Lower leg skin (tissue), 4 donors: ENCODE data around the gene MAP3K13. TPM values are rescaled to one million over a fixed set of nuclear protein-coding genes. Genes with fewer than 3 reads are reported as not detected.

Experiments
- DNase-seq, 2 donors: peaks; one replicate each; pipeline ENCODE4 v3.0.0-alpha.2; 2019; ENCODE audit warnings: low spot score in 2 of 2
- H3K4me3 ChIP-seq: fragments of 200-600 bp; sonication (generic); 2 replicates; pipeline ENCODE4 v1.5.1; 2017; ENCODE audit warnings: mild to moderate bottlenecking, low read depth; ENCODE audit not compliant: poor library complexity, severe bottlenecking
- CTCF ChIP-seq, 3 donors: fragments of 450-650 bp; IDR thresholded peaks; one replicate each; pipeline ENCODE4 v1.5.1; 2016; ENCODE audit warnings: antibody characterized with exemption in 3 of 3, mild to moderate bottlenecking in 3 of 3, moderate library complexity in 2 of 3
- POLR2A ChIP-seq, 2 donors: fragments of 450-650 bp; IDR thresholded peaks; one replicate each; pipeline ENCODE4 v1.6.1; 2016 to 2017; ENCODE audit warnings: antibody characterized with exemption in 2 of 2, mild to moderate bottlenecking in 1 of 2, moderate library complexity in 1 of 2
- WGBS, 2 donors: methylation state at CpG; one replicate each; pipeline ENCODE4 v1.1.5; 2018; 5-methylcytosine and 5-hydroxymethylcytosine counted together
- intact Hi-C: fragments of 100-400 bp; cut with DNase I; formaldehyde crosslinking; loops from one replicate; pipeline ENCODE4 v1.15.0; 2023; ENCODE audit warnings: low total_unique reads
- total RNA-seq, 4 donors: library from RNA; depleted of rRNA; stranded (reverse); fragments of >200 nt; gene quantifications; one replicate each; pipeline ENCODE4 v1.1.0, GENCODE V29; 2016

The MAP3K13 gene, protein sequence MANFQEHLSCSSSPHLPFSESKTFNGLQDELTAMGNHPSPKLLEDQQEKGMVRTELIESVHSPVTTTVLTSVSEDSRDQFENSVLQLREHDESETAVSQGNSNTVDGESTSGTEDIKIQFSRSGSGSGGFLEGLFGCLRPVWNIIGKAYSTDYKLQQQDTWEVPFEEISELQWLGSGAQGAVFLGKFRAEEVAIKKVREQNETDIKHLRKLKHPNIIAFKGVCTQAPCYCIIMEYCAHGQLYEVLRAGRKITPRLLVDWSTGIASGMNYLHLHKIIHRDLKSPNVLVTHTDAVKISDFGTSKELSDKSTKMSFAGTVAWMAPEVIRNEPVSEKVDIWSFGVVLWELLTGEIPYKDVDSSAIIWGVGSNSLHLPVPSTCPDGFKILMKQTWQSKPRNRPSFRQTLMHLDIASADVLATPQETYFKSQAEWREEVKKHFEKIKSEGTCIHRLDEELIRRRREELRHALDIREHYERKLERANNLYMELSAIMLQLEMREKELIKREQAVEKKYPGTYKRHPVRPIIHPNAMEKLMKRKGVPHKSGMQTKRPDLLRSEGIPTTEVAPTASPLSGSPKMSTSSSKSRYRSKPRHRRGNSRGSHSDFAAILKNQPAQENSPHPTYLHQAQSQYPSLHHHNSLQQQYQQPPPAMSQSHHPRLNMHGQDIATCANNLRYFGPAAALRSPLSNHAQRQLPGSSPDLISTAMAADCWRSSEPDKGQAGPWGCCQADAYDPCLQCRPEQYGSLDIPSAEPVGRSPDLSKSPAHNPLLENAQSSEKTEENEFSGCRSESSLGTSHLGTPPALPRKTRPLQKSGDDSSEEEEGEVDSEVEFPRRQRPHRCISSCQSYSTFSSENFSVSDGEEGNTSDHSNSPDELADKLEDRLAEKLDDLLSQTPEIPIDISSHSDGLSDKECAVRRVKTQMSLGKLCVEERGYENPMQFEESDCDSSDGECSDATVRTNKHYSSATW
- total RNA-seq = 10 to 100 TPM; 14.3 to 19.2 (median 17.1) TPM

DNA sequence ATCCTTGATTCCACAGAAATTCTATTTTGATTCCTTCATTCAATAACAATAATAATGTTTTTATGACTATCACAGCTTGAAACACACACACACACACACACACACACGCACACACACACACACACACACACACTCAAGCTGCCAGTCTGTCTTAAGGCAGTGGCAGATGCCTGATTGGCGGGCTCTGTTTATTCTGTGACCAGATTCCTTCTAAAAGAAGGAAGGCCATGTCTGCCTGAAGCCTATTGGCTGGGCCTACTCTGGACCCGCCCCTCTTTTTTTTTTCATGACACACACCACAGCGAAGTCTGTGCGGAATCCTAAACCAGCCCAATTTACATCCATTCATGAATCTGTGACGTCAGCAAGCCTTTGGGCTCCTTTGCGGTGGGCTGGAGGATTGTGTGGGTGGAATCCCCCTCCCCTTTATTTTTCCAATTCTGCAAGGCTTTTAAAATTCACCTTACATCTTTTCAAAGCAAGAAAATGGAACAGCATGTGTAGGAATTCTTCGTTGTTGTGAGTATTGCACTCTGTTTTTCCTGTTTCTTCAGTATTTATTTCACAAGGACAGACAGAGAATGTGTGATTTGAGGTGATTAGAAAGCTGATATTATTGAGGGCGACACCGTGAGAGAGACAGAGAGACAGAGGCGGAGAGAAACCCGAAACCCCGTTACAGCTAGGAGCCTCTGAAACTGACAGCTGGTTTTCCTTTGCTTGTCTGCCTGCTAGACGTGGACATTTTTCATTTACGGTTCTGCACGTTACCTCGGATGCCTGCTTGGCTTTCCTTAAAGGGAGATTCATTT, at the start of gene MAP3K13:
TSS of gene MAP3K13 (plus strand) at position 287 of the 812 bp plus-strand sequence. CDS start 65,446 bp downstream, outside the sequence.
- DNase-seq = peak; percentile 81 to 87
- intact Hi-C loops = no loop called here
- TF ChIP-seq POLR2A (IDR thresholded peaks at IDR 0.05) (no peak), CTCF (IDR thresholded peaks at IDR 0.05) (no peak)
- 1% methylated on average over 17 of the region's 17 CpGs for WGBS, 2 donors
- H3K4me3 ChIP-seq = peak within 1 kb of the TSS; percentile 14

- no peak for DNase-seq
- no peak overlapping the region for H3K4me3 ChIP-seq
- TF ChIP-seq POLR2A (IDR thresholded peaks at IDR 0.05) (no peak), CTCF (IDR thresholded peaks at IDR 0.05) (no peak)
- intact Hi-C loops = no loop called here
- 87 to 94% methylated on average over 3 of the region's 3 CpGs for WGBS, 2 donors
Observed at GRCh38 chr3:185313693-185314246, 49.2 kb upstream of the MAP3K13 start.

GRCh38 chr3:185316740-185317412, 46.1 kb upstream of the MAP3K13 start:
- no peak overlapping the region for H3K4me3 ChIP-seq
- DNase-seq = no peak
- TF ChIP-seq CTCF (IDR thresholded peaks at IDR 0.05) (no peak), POLR2A (IDR thresholded peaks at IDR 0.05) (no peak)
- 49 to 56% methylated on average over 6 of the region's 6 CpGs for WGBS, 2 donors
- intact Hi-C loops = no loop called here

DNA sequence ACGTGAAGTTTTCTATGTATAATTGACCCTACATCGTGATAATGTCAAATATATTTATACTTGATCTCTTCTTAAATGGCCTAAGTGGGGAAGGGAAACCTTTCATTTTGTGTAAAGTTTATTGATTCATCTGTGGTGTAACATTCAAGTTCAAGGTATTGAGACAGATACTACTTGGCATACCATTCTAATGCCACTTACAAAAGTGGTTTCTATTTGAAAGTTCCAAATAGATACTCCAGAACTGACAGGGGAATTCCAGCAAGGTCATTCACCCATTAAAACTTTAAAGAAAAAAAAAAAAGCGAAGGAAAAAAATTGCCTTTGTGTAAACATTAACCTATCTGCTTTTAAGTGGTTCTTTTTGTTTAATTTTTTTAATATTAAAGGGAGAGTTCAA, 45.3 kb upstream of the MAP3K13 start:
- no peak for TF ChIP-seq POLR2A (IDR thresholded peaks at IDR 0.05)
- no peak for TF ChIP-seq CTCF (IDR thresholded peaks at IDR 0.05)
- H3K4me3 ChIP-seq = no peak overlapping the region
- intact Hi-C loops = no loop called here
- WGBS, 2 donors = 53 to 64% methylated on average over 3 of the region's 3 CpGs
- no peak for DNase-seq

- DNase-seq = no peak
- 39 to 50% methylated on average over 1 of the region's 1 CpG for WGBS, 2 donors
- intact Hi-C loops = no loop called here
- no peak overlapping the region for H3K4me3 ChIP-seq
- TF ChIP-seq CTCF (IDR thresholded peaks at IDR 0.05) (no peak), POLR2A (IDR thresholded peaks at IDR 0.05) (no peak)
Observed at GRCh38 chr3:185318141-185318540, 44.8 kb upstream of the MAP3K13 start.
